Measurements from ENCODE around the gene REG3G. TPM values are rescaled to one million over a fixed set of nuclear protein-coding genes. Genes with fewer than 3 reads are reported as not detected.

REG3G gene
- total RNA-seq, 4 donors from 2014 or later = not detected

- WGBS, 2 donors = 2 to 5% methylated on average over 40 to 45 of the region's 45 CpGs
- no peak overlapping the region for H3K4me3 ChIP-seq (ENCODE audit: low read depth, poor library complexity, severe bottlenecking)
- no peak for DNase-seq (ENCODE audit: low spot score in 2 of 2)
- intact Hi-C loops (cut with DNase I; ENCODE audit: low total_unique reads) = no loop called here
- TF ChIP-seq CTCF (IDR thresholded peaks at IDR 0.05) = no peak
- no peak for TF ChIP-seq POLR2A (IDR thresholded peaks at IDR 0.05)
These were observed 32.5 kb upstream of the REG3G start for GRCh38 chr2:78992807-78993517.

GRCh38 chr2:78993518-78994148, 31.9 kb upstream of the REG3G start:
- no peak for DNase-seq (ENCODE audit: low spot score in 2 of 2)

GRCh38 chr2:78994789-78995188, 30.7 kb upstream of the REG3G start:
- TF ChIP-seq CTCF (IDR thresholded peaks at IDR 0.05) = no peak
- TF ChIP-seq POLR2A (IDR thresholded peaks at IDR 0.05) = no peak
- no peak overlapping the region for H3K4me3 ChIP-seq (ENCODE audit: low read depth, poor library complexity, severe bottlenecking)
- WGBS, 2 donors = 47 to 79% methylated on average over 1 of the region's 1 CpG
- no peak for DNase-seq (ENCODE audit: low spot score in 2 of 2)
- intact Hi-C loops (cut with DNase I; ENCODE audit: low total_unique reads) = no loop called here

More at GRCh38 chr2:78993518-78994148, 31.9 kb upstream of the REG3G start:
- intact Hi-C loops (cut with DNase I; ENCODE audit: low total_unique reads) = no loop called here
- whole genome bisulfite sequencing, 2 donors = 19 to 47% methylated on average over 25 of the region's 25 CpGs
- no peak overlapping the region for H3K4me3 ChIP-seq (ENCODE audit: low read depth, poor library complexity, severe bottlenecking)
- no peak for TF ChIP-seq POLR2A (IDR thresholded peaks at IDR 0.05)
- TF ChIP-seq CTCF (IDR thresholded peaks at IDR 0.05) = no peak

- 69 to 71% methylated on average over 3 of the region's 3 CpGs for WGBS, 2 donors
- intact Hi-C loops (cut with DNase I; ENCODE audit: low total_unique reads) = no loop called here
- H3K4me3 ChIP-seq (ENCODE audit: low read depth, poor library complexity, severe bottlenecking) = no peak overlapping the region
- no peak for TF ChIP-seq POLR2A (IDR thresholded peaks at IDR 0.05)
- no peak for TF ChIP-seq CTCF (IDR thresholded peaks at IDR 0.05)
- no peak for DNase-seq (ENCODE audit: low spot score in 2 of 2)
These were observed 26.1 kb upstream of the REG3G start for GRCh38 chr2:78999406-78999805.

- WGBS, 2 donors = 60 to 63% methylated on average over 4 of the region's 4 CpGs
- intact Hi-C loops (cut with DNase I; ENCODE audit: low total_unique reads) = no loop called here
- no peak for DNase-seq (ENCODE audit: low spot score in 2 of 2)
- H3K4me3 ChIP-seq (ENCODE audit: low read depth, poor library complexity, severe bottlenecking) = no peak overlapping the region
- TF ChIP-seq POLR2A (IDR thresholded peaks at IDR 0.05) (no peak), CTCF (IDR thresholded peaks at IDR 0.05) (no peak)
These were observed 25.4 kb upstream of the REG3G start for GRCh38 chr2:79000008-79000576.

Data from lower leg skin (tissue), 4 donors.